HCT116 (cell line): ENCODE measurements around the gene FCN3. TPM values are rescaled to one million over a fixed set of nuclear protein-coding genes. Genes with fewer than 3 reads are reported as not detected.
A peak's percentile ranks its signal among the peaks of the same experiment; 100 is the strongest.

Source experiments
- ATAC-seq: fragments of 200-7000 bp; cut with Tn5 transposase; 2 replicates; pipeline ENCODE4 v1.9.1; 2020; ENCODE audit warnings: mild to moderate bottlenecking, moderate library complexity
- BruUV-seq: library from RNA; stranded (reverse); fragments of 400-500 nt; replicated peaks from 2 replicates; lab custom pipeline; 2021; lab: Mats Ljungman, UMichigan
- CTCF ChIA-PET: fragments of 300-600 bp; sonication (Branson Sonifier 250); formaldehyde crosslinking; loops from one replicate; lab custom pipeline; 2021; ENCODE audit warnings: antibody characterized with exemption; lab: Charles Lee
- POLR2A ChIA-PET: fragments of 300-600, 350-600 bp; sonication (Branson Sonifier 250); formaldehyde crosslinking; loops from one replicate; lab custom pipeline; 2021; ENCODE audit warnings: antibody characterized with exemption; lab: Charles Lee
- RAD21 ChIA-PET, 2 experiments: fragments of 300-600 bp; sonication (Branson Sonifier 250); formaldehyde crosslinking; loops; one replicate each; lab custom pipeline; 2023; ENCODE audit warnings: low total read pairs in 2 of 2; ENCODE audit not compliant: uncharacterized antibody in 2 of 2, unreplicated experiment in 2 of 2, low non-redundant PET in 1 of 2; lab: Charles Lee
- DNase-seq: peaks from one replicate; pipeline ENCODE4 v3.0.0-alpha.2; 2010; ENCODE audit warnings: low read depth, low spot score
- H2AFZ ChIP-seq: fragments of 200-600 bp; shearing (Covaris generic), sonication (generic); 2 replicates; pipeline ENCODE4 v1.6.1; 2017; ENCODE audit warnings: low read depth, mixed run types, mixed read lengths, antibody characterized with exemption, low read length; ENCODE audit not compliant: poor library complexity, severe bottlenecking
- H3K27ac ChIP-seq: 2 replicates; pipeline ENCODE4 v1.5.1; 2012; ENCODE audit warnings: low read depth, low read length
- H3K27me3 ChIP-seq: fragments of 200-600 bp; sonication (generic); 2 replicates; pipeline ENCODE4 v1.6.1; 2016; ENCODE audit warnings: mixed run types, low read length, mixed read lengths; ENCODE audit not compliant: insufficient read depth
- H3K36me3 ChIP-seq, 2 experiments: fragments of 200-500 bp in 1 of 2; fragments of 200-600 bp in 1 of 2; sonication (Bioruptor generic) in 1 of 2; sonication (generic) in 1 of 2; 2 replicates each; pipeline versions ENCODE4 v1.5.1 to v1.6.1; 2014 to 2016; ENCODE audit warnings: low read length in 2 of 2, inconsistent platforms in 1 of 2, mixed read lengths in 1 of 2, mixed run types in 1 of 2; ENCODE audit not compliant: insufficient read depth in 2 of 2, control insufficient read depth in 1 of 2
- H3K4me1 ChIP-seq, 2 experiments: fragments of 200-600 bp in 1 of 2; sonication (generic) in 1 of 2; 2 replicates each; pipeline versions ENCODE4 v1.5.1 to v1.6.1; 2012 to 2017; ENCODE audit warnings: low read length in 2 of 2, inconsistent platforms in 1 of 2, mild to moderate bottlenecking in 1 of 2, mixed read lengths in 1 of 2, mixed run types in 1 of 2, moderate library complexity in 1 of 2; ENCODE audit not compliant: insufficient read depth in 2 of 2, control insufficient read depth in 1 of 2
- H3K4me2 ChIP-seq: fragments of 200-600 bp; sonication (generic); 2 replicates; pipeline ENCODE4 v1.6.1; 2017; ENCODE audit warnings: mixed run types, low read length, mixed read lengths
- H3K4me3 ChIP-seq, 2 experiments: fragments of 200-600 bp in 1 of 2; sonication (generic) in 1 of 2; replicated peaks in 1 of 2; 2 replicates each; pipeline ENCODE4 v1.5.1; 2011 to 2016; ENCODE audit warnings: low read length in 2 of 2, control low read depth in 1 of 2, low read depth in 1 of 2, mild to moderate bottlenecking in 1 of 2, mixed read lengths in 1 of 2, mixed run types in 1 of 2
- H3K79me2 ChIP-seq: fragments of 200-600 bp; sonication (generic); 2 replicates; pipeline ENCODE4 v1.6.1; 2017; ENCODE audit warnings: mild to moderate bottlenecking, mixed run types, low read length, moderate library complexity, mixed read lengths; ENCODE audit not compliant: insufficient read depth
- H3K9ac ChIP-seq: fragments of 200-600 bp; sonication (generic); 2 replicates; pipeline ENCODE4 v1.6.1; 2016; ENCODE audit warnings: low read length, mixed read lengths
- H3K9me2 ChIP-seq: fragments of 200-600 bp; sonication (generic), shearing (Covaris generic); 2 replicates; pipeline ENCODE4 v1.6.1; 2017; ENCODE audit warnings: mixed run types, mild to moderate bottlenecking, moderate library complexity; ENCODE audit not compliant: insufficient read depth
- H3K9me3 ChIP-seq, 2 experiments: fragments of 200-500 bp in 1 of 2; fragments of 200-600 bp in 1 of 2; sonication (Bioruptor generic) in 1 of 2; sonication (generic) in 1 of 2; 2 replicates each; pipeline ENCODE4 v1.6.1; 2014 to 2017; ENCODE audit warnings: low read length in 2 of 2, mixed read lengths in 2 of 2, inconsistent platforms in 1 of 2, low read depth in 1 of 2, mild to moderate bottlenecking in 1 of 2, mixed run types in 1 of 2, moderate library complexity in 1 of 2; ENCODE audit not compliant: control insufficient read depth in 1 of 2, insufficient read depth in 1 of 2
- H4K20me1 ChIP-seq: fragments of 200-600 bp; sonication (generic), shearing (Covaris generic); 2 replicates; pipeline ENCODE4 v1.6.1; 2017; ENCODE audit warnings: mixed run types, mild to moderate bottlenecking, moderate library complexity; ENCODE audit not compliant: insufficient read depth
- CTCF ChIP-seq, 3 experiments: fragments of 200-600 bp in 1 of 3; sonication (generic) in 1 of 3; IDR thresholded peaks in 2 of 3; conservative IDR thresholded peaks in 1 of 3; 2 replicates each; pipeline ENCODE4 v1.5.1; 2012 to 2017; ENCODE audit warnings: low read depth in 2 of 3, low read length in 2 of 3, antibody characterized with exemption in 1 of 3, borderline replicate concordance in 1 of 3, control low read depth in 1 of 3, mild to moderate bottlenecking in 1 of 3, mixed read lengths in 1 of 3, mixed run types in 1 of 3, moderate library complexity in 1 of 3; ENCODE audit not compliant: insufficient read depth in 1 of 3
- EGR1 ChIP-seq: IDR thresholded peaks from 2 replicates; pipeline ENCODE4 v1.6.1; 2012; ENCODE audit warnings: low read depth
- ELF1 ChIP-seq: IDR thresholded peaks from 2 replicates; pipeline ENCODE4 v1.6.1; 2012; ENCODE audit warnings: low read depth, borderline replicate concordance
- EZH2 ChIP-seq: fragments of 200-600 bp; sonication (generic); IDR thresholded peaks from 2 replicates; pipeline ENCODE4 v1.6.1; 2017; ENCODE audit warnings: antibody characterized with exemption, mixed run types
- EZH2phosphoT487 ChIP-seq: fragments of 200-600 bp; IDR thresholded peaks from 2 replicates; pipeline ENCODE4 v1.6.1; 2018; ENCODE audit warnings: antibody characterized with exemption, borderline replicate concordance
- FOSL1 ChIP-seq: IDR thresholded peaks from 2 replicates; pipeline ENCODE4 v1.6.1; 2012; ENCODE audit warnings: low read depth
- JUND ChIP-seq: IDR thresholded peaks from 2 replicates; pipeline ENCODE4 v1.6.1; 2012
- MAX ChIP-seq: IDR thresholded peaks from 2 replicates; pipeline ENCODE4 v1.6.1; 2012
- POLR2A ChIP-seq: IDR thresholded peaks from 2 replicates; pipeline ENCODE4 v1.7.0; 2011; ENCODE audit warnings: borderline replicate concordance; ENCODE audit not compliant: insufficient read depth, insufficient read length; ENCODE audit errors: extremely low read depth
- RAD21 ChIP-seq: IDR thresholded peaks from 2 replicates; pipeline ENCODE4 v1.6.1; 2012; ENCODE audit warnings: low read depth, mild to moderate bottlenecking
- SP1 ChIP-seq: IDR thresholded peaks from 2 replicates; pipeline ENCODE4 v1.6.1; 2012; ENCODE audit warnings: low read depth
- SRF ChIP-seq: IDR thresholded peaks from 2 replicates; pipeline ENCODE4 v1.6.1; 2012; ENCODE audit warnings: low read depth
- TCF7L2 ChIP-seq: IDR thresholded peaks from 2 replicates; pipeline ENCODE4 v1.7.0; 2011; ENCODE audit warnings: borderline replicate concordance, inconsistent platforms; ENCODE audit not compliant: insufficient read depth, insufficient read length; ENCODE audit errors: extremely low read depth
- ZFX ChIP-seq: fragments of 450-650 bp; IDR thresholded peaks from 2 replicates; pipeline ENCODE4 v1.6.1; 2017
- ZNF274 ChIP-seq: fragments of 200-500 bp; sonication (Bioruptor generic); IDR thresholded peaks from 2 replicates; pipeline ENCODE4 v1.6.1; 2014; ENCODE audit warnings: mild to moderate bottlenecking, low read depth, low read length, inconsistent platforms
- intact Hi-C: fragments of 100-400 bp; cut with micrococcal nuclease; formaldehyde crosslinking; loops from 2 replicates; pipeline ENCODE4 v1.10.0; 2022
- total RNA-seq: library from RNA; stranded (reverse); gene quantifications from one replicate; pipeline ENCODE4 v1.2.1, GENCODE V29; 2021; ENCODE audit not compliant: unreplicated experiment
- TF ChIP-seq, protein P1 (sequence below): IDR thresholded peaks from 2 replicates; pipeline ENCODE4 v1.6.1; 2012

FCN3 gene
- total RNA-seq, 1 experiment from 2014 or later, result 1.2 TPM

- ChIA-PET RAD21 (interaction anchor here in 1 of 2 experiments (0.6 kb wide), 2 partner anchors 49 to 55 kb away, joined by 3 to 5 read pairs; no protein-coding TSS in a partner anchor), CTCF (interaction anchor here (0.6 to 3.3 kb wide), 6 partner anchors 20 to 269 kb away, joined by 3 to 21 read pairs (median 3); no protein-coding TSS in a partner anchor), POLR2A (interaction anchor here (0.7 kb wide), 1 partner anchor 27 kb away, joined by 5 read pairs; no protein-coding TSS in a partner anchor)
- DNase-seq (no peak), ATAC-seq (peak; percentile 33)
- H2AFZ ChIP-seq, result no peak overlapping the region
- H3K9me3 ChIP-seq, result no peaks in the 10 kb centered on the region
- TSS peak; percentile 69 for BruUV-seq
- H3K4me3 ChIP-seq, result peak overlapping the region; percentile 96 to 99
- intact Hi-C loops, result loop anchor here (2.0 kb wide), 1 partner anchor 348 kb away; no protein-coding TSS in a partner anchor
- no peaks in the 10 kb centered on the region for H3K9me2 ChIP-seq
- H3K79me2 ChIP-seq, result peaks cover 25% of the 10 kb centered on the region
- no peaks in the 10 kb centered on the region for H4K20me1 ChIP-seq
- peaks cover 17 to 43% of the 10 kb centered on the region in 2 experiments for H3K4me1 ChIP-seq
- H3K27me3 ChIP-seq, result no peaks in the 10 kb centered on the region
- peak overlapping the region; percentile 100 for H3K9ac ChIP-seq
- peak in 2 of 3 experiments; percentile 35 to 47; a peak in 4 of 6 replicates for TF ChIP-seq CTCF (IDR thresholded peaks at IDR 0.05 in 2 of 3, conservative IDR thresholded peaks at IDR 0.05 in 1 of 3; ENCODE audit: borderline replicate concordance in 1 of 3, insufficient read depth in 1 of 3, low read depth in 2 of 3, low read length in 2 of 3)
- TF ChIP-seq EGR1, result no peak
- no peak for TF ChIP-seq EZH2
- no peak for TF ChIP-seq POLR2A
- TF ChIP-seq SP1, result no peak
- TF ChIP-seq MAX, result no peak
- no peak for TF ChIP-seq ELF1
- TF ChIP-seq, protein P1, sequence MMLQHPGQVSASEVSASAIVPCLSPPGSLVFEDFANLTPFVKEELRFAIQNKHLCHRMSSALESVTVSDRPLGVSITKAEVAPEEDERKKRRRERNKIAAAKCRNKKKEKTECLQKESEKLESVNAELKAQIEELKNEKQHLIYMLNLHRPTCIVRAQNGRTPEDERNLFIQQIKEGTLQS, result no peak
- no peak for TF ChIP-seq SRF
- TF ChIP-seq TCF7L2, result no peak
- TF ChIP-seq RAD21, result 0 out of 2 replicates have a peak, but pooled peaks have one; percentile 21
- peak; percentile 46; the same call in 1 of the 2 replicates for TF ChIP-seq ZFX
- no peak for TF ChIP-seq FOSL1
- TF ChIP-seq ZNF274, result no peak
- TF ChIP-seq JUND, result no peak
- TF ChIP-seq EZH2phosphoT487, result no peak
- peak overlapping the region; percentile 86 for H3K4me2 ChIP-seq
- peak overlapping the region; percentile 88 for H3K27ac ChIP-seq
- H3K36me3 ChIP-seq, result peaks cover 0 to 12% of the 10 kb centered on the region in 2 experiments; a peak in 1 of 4 replicates
Measured at GRCh38 chr1:27392778-27393635, 18.4 kb upstream of the FCN3 start.
